Upper lobe of left lung (tissue), 4 donors: ENCODE data around the gene PLPP6.

Experiments
- CTCF ChIP-seq, 6 experiments: fragments of 450-650 bp in 4 of 6; fragments of 200-600 bp in 2 of 6; sonication (generic) in 2 of 6; IDR thresholded peaks; one replicate each; pipeline ENCODE4 v1.5.1; 2016 to 2019; ENCODE audit warnings: antibody characterized with exemption in 6 of 6
- POLR2A ChIP-seq, 4 donors: fragments of 450-650 bp; IDR thresholded peaks; one replicate each; pipeline ENCODE4 v1.5.1; 2016 to 2017; ENCODE audit warnings: antibody characterized with exemption in 4 of 4, mild to moderate bottlenecking in 2 of 4

- TF ChIP-seq CTCF (IDR thresholded peaks at IDR 0.05) (no peak), POLR2A (IDR thresholded peaks at IDR 0.05) (no peak)
Measured at GRCh38 chr9:4638968-4639367, 23.1 kb upstream of the PLPP6 start.
